ENCODE data around the gene SPNS2. TPM values are rescaled to one million over a fixed set of nuclear protein-coding genes. Genes with fewer than 3 reads are reported as not detected.

The SPNS2 gene
- polyA plus RNA-seq, 3 donors = 0.23 to 0.33 TPM; not detected in 1

DNA sequence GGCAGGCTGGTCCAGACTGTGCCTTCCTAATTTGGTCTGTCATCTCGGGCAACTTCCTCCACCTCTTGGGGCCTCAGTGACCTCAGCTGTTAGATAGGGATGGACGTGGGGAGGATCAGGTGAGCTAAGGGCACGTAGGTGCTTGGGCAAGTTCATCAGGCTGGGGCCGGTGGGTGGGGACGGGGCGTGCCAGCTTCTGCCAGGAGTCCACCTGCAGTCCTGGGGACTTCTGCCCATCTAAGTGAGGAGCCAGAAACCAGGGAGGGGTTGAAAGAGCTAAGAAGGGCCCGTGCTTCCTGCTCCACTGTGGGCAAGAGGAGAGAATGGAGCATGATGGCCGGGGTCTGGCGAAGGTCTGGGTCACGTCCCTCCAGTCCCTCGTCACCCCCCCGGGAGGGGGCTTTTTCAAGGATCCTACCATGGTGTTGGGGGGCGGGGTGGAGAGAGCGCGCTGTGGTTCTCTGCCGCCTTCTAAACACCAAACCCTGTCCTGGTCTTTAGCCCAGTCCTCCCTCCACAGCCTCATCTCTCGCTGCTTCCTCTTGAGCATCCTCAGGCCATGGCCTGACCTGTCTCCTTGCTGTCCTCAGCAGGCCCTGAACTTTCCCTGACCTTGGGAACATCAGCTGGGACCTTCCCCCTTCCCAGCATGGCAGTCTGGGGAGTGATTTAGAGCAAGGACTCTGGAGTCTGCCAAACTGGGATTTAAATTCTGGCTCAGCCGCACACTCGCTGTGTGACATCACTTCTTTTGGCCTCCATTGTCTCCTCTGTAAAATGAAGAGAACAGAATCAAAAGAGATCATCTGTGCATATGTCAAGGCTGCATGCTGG, 21.6 kb downstream of the SPNS2 start:
- intact Hi-C loops (cut with micrococcal nuclease) = no loop called here
- no peaks in the 10 kb centered on the region for H3K9me3 ChIP-seq (replicated peaks in 1 of 2; ENCODE audit: control insufficient read depth in 1 of 2, insufficient read depth in 1 of 2, low read length in 2 of 2)
- H3K4me3 Mint-ChIP-seq = no peak overlapping the region

DNA sequence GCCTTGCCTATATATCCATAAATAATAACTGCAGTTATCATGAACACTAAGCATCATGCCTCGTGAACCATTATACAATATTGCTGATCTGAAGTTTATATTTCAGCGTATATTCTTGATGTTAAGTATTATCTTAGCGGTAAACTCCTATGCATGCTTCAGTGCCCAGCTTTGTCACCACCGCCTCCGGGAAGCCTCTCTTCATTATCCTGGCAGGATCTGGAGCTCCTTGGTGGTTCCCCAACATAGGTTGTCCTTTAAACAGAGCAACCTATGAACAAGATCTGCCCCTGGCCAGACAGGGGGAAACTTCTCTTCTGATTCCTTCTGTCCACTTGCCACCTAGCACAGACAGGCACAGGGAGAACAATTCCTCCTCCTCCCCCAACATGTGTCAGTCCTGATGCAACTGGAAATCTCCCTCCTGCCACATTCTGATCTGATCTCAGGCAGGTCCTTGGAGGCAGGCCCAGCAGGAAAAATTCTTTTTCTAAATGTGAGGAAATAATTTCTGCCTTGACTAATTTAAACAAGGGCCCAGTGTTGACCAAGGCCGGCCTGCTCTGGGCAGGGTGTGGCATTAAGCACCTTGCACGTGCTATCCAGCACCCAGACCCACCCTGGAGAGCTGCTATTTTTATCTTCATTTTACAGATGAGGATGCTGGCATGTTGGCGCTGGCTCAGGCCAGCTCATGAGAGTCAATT, 22.4 kb downstream of the SPNS2 start:
- H3K27ac Mint-ChIP-seq = no peak overlapping the region
- no peak overlapping the region for H3K4me2 ChIP-seq (replicated peaks; ENCODE audit: extremely low read depth, low read length, poor library complexity, severe bottlenecking)

More for the DNA sequence above, 21.6 kb downstream of the SPNS2 start:
- no peaks in the 10 kb centered on the region for H3K27me3 ChIP-seq (ENCODE audit: control insufficient read depth in 2 of 2, insufficient read depth in 2 of 2, low read length in 2 of 2)
- H3K4me2 ChIP-seq (replicated peaks; ENCODE audit: extremely low read depth, low read length, poor library complexity, severe bottlenecking) = no peak overlapping the region
- no peaks in the 10 kb centered on the region for H3K36me3 Mint-ChIP-seq
- H3K79me2 ChIP-seq (ENCODE audit: insufficient read depth, low read length) = no peaks in the 10 kb centered on the region
- H4K20me1 ChIP-seq (ENCODE audit: insufficient read depth, low read length) = no peaks in the 10 kb centered on the region
- H3K27ac ChIP-seq (ENCODE audit: low read depth in 1 of 2, low read length in 2 of 2) = no peak overlapping the region
- peaks cover 7% of the 10 kb centered on the region in 2 donors for H3K4me1 ChIP-seq (ENCODE audit: control insufficient read depth in 1 of 2, insufficient read depth in 2 of 2, low read length in 2 of 2)
- peaks cover 0 to 3% (median 0%) of the 10 kb centered on the region in 7 donors for H3K9me3 Mint-ChIP-seq
- H3K4me1 Mint-ChIP-seq = peaks cover 12% of the 10 kb centered on the region
- H3K27me3 Mint-ChIP-seq (ENCODE audit: low read depth in 3 of 3) = peaks cover 2 to 4% (median 2%) of the 10 kb centered on the region in 3 donors
- no peak overlapping the region for H3K9ac ChIP-seq (ENCODE audit: insufficient read depth, low read length, poor library complexity, severe bottlenecking)
- peak overlapping the region in 2 of 7 donors; percentile 25 to 36 for H3K27ac Mint-ChIP-seq
- H2AFZ ChIP-seq (ENCODE audit: insufficient read depth, low read depth, low read length, poor library complexity, severe bottlenecking) = no peak overlapping the region
- TF ChIP-seq, protein P1, sequence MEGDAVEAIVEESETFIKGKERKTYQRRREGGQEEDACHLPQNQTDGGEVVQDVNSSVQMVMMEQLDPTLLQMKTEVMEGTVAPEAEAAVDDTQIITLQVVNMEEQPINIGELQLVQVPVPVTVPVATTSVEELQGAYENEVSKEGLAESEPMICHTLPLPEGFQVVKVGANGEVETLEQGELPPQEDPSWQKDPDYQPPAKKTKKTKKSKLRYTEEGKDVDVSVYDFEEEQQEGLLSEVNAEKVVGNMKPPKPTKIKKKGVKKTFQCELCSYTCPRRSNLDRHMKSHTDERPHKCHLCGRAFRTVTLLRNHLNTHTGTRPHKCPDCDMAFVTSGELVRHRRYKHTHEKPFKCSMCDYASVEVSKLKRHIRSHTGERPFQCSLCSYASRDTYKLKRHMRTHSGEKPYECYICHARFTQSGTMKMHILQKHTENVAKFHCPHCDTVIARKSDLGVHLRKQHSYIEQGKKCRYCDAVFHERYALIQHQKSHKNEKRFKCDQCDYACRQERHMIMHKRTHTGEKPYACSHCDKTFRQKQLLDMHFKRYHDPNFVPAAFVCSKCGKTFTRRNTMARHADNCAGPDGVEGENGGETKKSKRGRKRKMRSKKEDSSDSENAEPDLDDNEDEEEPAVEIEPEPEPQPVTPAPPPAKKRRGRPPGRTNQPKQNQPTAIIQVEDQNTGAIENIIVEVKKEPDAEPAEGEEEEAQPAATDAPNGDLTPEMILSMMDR (IDR thresholded peaks at IDR 0.05) = no peak
- no peak overlapping the region for H3K4me3 ChIP-seq (replicated peaks in 1 of 3; ENCODE audit: low read depth in 2 of 3, low read length in 3 of 3)
- H3K36me3 ChIP-seq (replicated peaks in 1 of 2; ENCODE audit: control insufficient read depth in 1 of 2, insufficient read depth in 2 of 2, low read length in 2 of 2) = no peaks in the 10 kb centered on the region
- 94% methylated on average over 10 of the region's 19 CpGs for WGBS (ENCODE audit: insufficient coverage)
- DNase-seq = no peak

More for the DNA sequence above, 22.4 kb downstream of the SPNS2 start:
- H3K4me3 ChIP-seq (replicated peaks in 1 of 3; ENCODE audit: low read depth in 2 of 3, low read length in 3 of 3) = no peak overlapping the region
- Mint-ChIP-seq H3K27me3 (ENCODE audit: low read depth in 3 of 3) (peaks cover 2 to 4% (median 2%) of the 10 kb centered on the region in 3 donors), H3K4me3 (no peak overlapping the region), H3K36me3 (no peaks in the 10 kb centered on the region), H3K4me1 (peaks cover 12% of the 10 kb centered on the region), H3K9me3 (peaks cover 0 to 3% (median 0%) of the 10 kb centered on the region in 7 donors)
- DNase-seq = no peak
- H3K9me3 ChIP-seq (replicated peaks in 1 of 2; ENCODE audit: control insufficient read depth in 1 of 2, insufficient read depth in 1 of 2, low read length in 2 of 2) = no peaks in the 10 kb centered on the region
- no peak overlapping the region for H3K27ac ChIP-seq (ENCODE audit: low read depth in 1 of 2, low read length in 2 of 2)
- no peaks in the 10 kb centered on the region for H3K27me3 ChIP-seq (ENCODE audit: control insufficient read depth in 2 of 2, insufficient read depth in 2 of 2, low read length in 2 of 2)
- intact Hi-C loops (cut with micrococcal nuclease) = no loop called here
- TF ChIP-seq, protein P1 (IDR thresholded peaks at IDR 0.05) = no peak
- H3K9ac ChIP-seq (ENCODE audit: insufficient read depth, low read length, poor library complexity, severe bottlenecking) = no peak overlapping the region
- no peaks in the 10 kb centered on the region for H3K36me3 ChIP-seq (replicated peaks in 1 of 2; ENCODE audit: control insufficient read depth in 1 of 2, insufficient read depth in 2 of 2, low read length in 2 of 2)
- peaks cover 7% of the 10 kb centered on the region in 2 donors for H3K4me1 ChIP-seq (ENCODE audit: control insufficient read depth in 1 of 2, insufficient read depth in 2 of 2, low read length in 2 of 2)
- H4K20me1 ChIP-seq (ENCODE audit: insufficient read depth, low read length) = no peaks in the 10 kb centered on the region
- no peaks in the 10 kb centered on the region for H3K79me2 ChIP-seq (ENCODE audit: insufficient read depth, low read length)
- 100% methylated on average over 1 of the region's 8 CpGs for WGBS (ENCODE audit: insufficient coverage)
- no peak overlapping the region for H2AFZ ChIP-seq (ENCODE audit: insufficient read depth, low read depth, low read length, poor library complexity, severe bottlenecking)
